Midbrain (tissue), 1 donor: ENCODE results near the gene LMTK2.

Source experiments
- DNase-seq: peaks from one replicate; lab custom pipeline; 2025; lab: John Stamatoyannopoulos, UW

Gene LMTK2

GRCh38 chr7:98137134-98137825, 30.6 kb downstream of the LMTK2 start:
- DNase-seq: no peak

GRCh38 chr7:98137826-98138151, 31.1 kb downstream of the LMTK2 start:
- peak; percentile 25 for DNase-seq

GRCh38 chr7:98138672-98139071, 32.0 kb downstream of the LMTK2 start:
- no peak for DNase-seq

GRCh38 chr7:98142658-98143057, 36.0 kb downstream of the LMTK2 start:
- DNase-seq: no peak

GRCh38 chr7:98148607-98149006, 41.9 kb downstream of the LMTK2 start:
- DNase-seq: no peak

- DNase-seq: no peak
Measured at GRCh38 chr7:98149116-98149692, 42.5 kb downstream of the LMTK2 start.

- DNase-seq: no peak
Measured at GRCh38 chr7:98151884-98152283, 45.2 kb downstream of the LMTK2 start.

GRCh38 chr7:98156700-98157099, 50.0 kb downstream of the LMTK2 start:
- DNase-seq: no peak

- DNase-seq: no peak
Measured at GRCh38 chr7:98157761-98158160, 51.1 kb downstream of the LMTK2 start.

GRCh38 chr7:98162758-98163157, 56.1 kb downstream of the LMTK2 start:
- no peak for DNase-seq

GRCh38 chr7:98163269-98163668, 56.6 kb downstream of the LMTK2 start:
- no peak for DNase-seq

GRCh38 chr7:98163704-98164494, 57.2 kb downstream of the LMTK2 start:
- DNase-seq: no peak

GRCh38 chr7:98165827-98166667, 59.4 kb downstream of the LMTK2 start:
- DNase-seq: peak; percentile 29

GRCh38 chr7:98166668-98166970, 60.0 kb downstream of the LMTK2 start:
- DNase-seq: no peak

GRCh38 chr7:98167653-98168052, 61.0 kb downstream of the LMTK2 start:
- DNase-seq: no peak

GRCh38 chr7:98168181-98168903, 61.7 kb downstream of the LMTK2 start:
- peak; percentile 57 for DNase-seq

GRCh38 chr7:98168904-98169621, 62.4 kb downstream of the LMTK2 start:
- no peak for DNase-seq

GRCh38 chr7:98170966-98171365, 64.3 kb downstream of the LMTK2 start:
- DNase-seq: peak; percentile 15

GRCh38 chr7:98171449-98171848, 64.8 kb downstream of the LMTK2 start:
- no peak for DNase-seq

- DNase-seq: peak; percentile 31
Measured at GRCh38 chr7:98174334-98175259, 67.9 kb downstream of the LMTK2 start.
